Neutrophil (primary cell): ENCODE measurements around the gene ZSCAN20.

Experiments used
- H3K27ac ChIP-seq: fragments of 200-600 bp; sonication (generic); 2 replicates; pipeline ENCODE4 v1.5.1; 2016; ENCODE audit warnings: mild to moderate bottlenecking, moderate library complexity
- H3K27me3 ChIP-seq: fragments of 200-600 bp; sonication (generic); 2 replicates; pipeline ENCODE4 v1.6.0; 2016; ENCODE audit warnings: mild to moderate bottlenecking
- H3K36me3 ChIP-seq: fragments of 200-600 bp; sonication (generic); 2 replicates; pipeline ENCODE4 v1.5.1; 2017
- H3K4me1 ChIP-seq, 2 experiments: fragments of 200-600 bp in 1 of 2; sonication (generic) in 1 of 2; 1 replicate in 1 of 2; 2 replicates in 1 of 2; pipeline versions ENCODE4 v1.5.1 to v1.6.1; 2013 to 2016; ENCODE audit warnings: low read depth in 1 of 2, low read length in 1 of 2, mild to moderate bottlenecking in 1 of 2, moderate library complexity in 1 of 2; ENCODE audit not compliant: control insufficient read depth in 1 of 2, insufficient read depth in 1 of 2
- H3K4me3 ChIP-seq, 2 experiments: fragments of 200-600 bp in 1 of 2; sonication (generic) in 1 of 2; 1 replicate in 1 of 2; 2 replicates in 1 of 2; pipeline ENCODE4 v1.5.1; 2013 to 2016; ENCODE audit warnings: low read depth in 1 of 2, low read length in 1 of 2, mild to moderate bottlenecking in 1 of 2, moderate library complexity in 1 of 2
- H3K9me3 ChIP-seq: fragments of 200-600 bp; sonication (generic); 2 replicates; pipeline ENCODE4 v1.5.1; 2016
- CTCF ChIP-seq: fragments of 200-600 bp; sonication (generic); IDR thresholded peaks from 2 replicates; pipeline ENCODE4 v1.5.1; 2016; ENCODE audit warnings: antibody characterized with exemption

Gene ZSCAN20

GRCh38 chr1:33466159-33466558, 6.3 kb upstream of the ZSCAN20 start:
- H3K27me3 ChIP-seq, result no peaks in the 10 kb centered on the region
- H3K36me3 ChIP-seq, result no peaks in the 10 kb centered on the region
- no peaks in the 10 kb centered on the region for H3K4me1 ChIP-seq
- TF ChIP-seq CTCF, result no peak
- no peaks in the 10 kb centered on the region for H3K9me3 ChIP-seq
- no peak overlapping the region for H3K4me3 ChIP-seq
- H3K27ac ChIP-seq, result no peak overlapping the region

- Histone ChIP-seq H3K27ac (no peak overlapping the region), H3K4me3 (no peak overlapping the region), H3K27me3 (no peaks in the 10 kb centered on the region), H3K4me1 (peaks cover 8 to 12% of the 10 kb centered on the region in 2 experiments), H3K36me3 (no peaks in the 10 kb centered on the region), H3K9me3 (no peaks in the 10 kb centered on the region)
- TF ChIP-seq CTCF, result no peak
Observed at GRCh38 chr1:33468011-33468410, 4.4 kb upstream of the ZSCAN20 start.

- Histone ChIP-seq H3K27me3 (no peaks in the 10 kb centered on the region), H3K36me3 (no peaks in the 10 kb centered on the region), H3K4me3 (no peak overlapping the region), H3K27ac (no peak overlapping the region), H3K4me1 (peaks cover 8 to 12% of the 10 kb centered on the region in 2 experiments), H3K9me3 (no peaks in the 10 kb centered on the region)
- no peak for TF ChIP-seq CTCF
Observed at GRCh38 chr1:33468531-33468930, 3.9 kb upstream of the ZSCAN20 start.

GRCh38 chr1:33468967-33469366, 3.5 kb upstream of the ZSCAN20 start:
- Histone ChIP-seq H3K36me3 (no peaks in the 10 kb centered on the region), H3K27me3 (no peaks in the 10 kb centered on the region), H3K4me3 (no peak overlapping the region), H3K4me1 (peaks cover 8 to 12% of the 10 kb centered on the region in 2 experiments), H3K27ac (no peak overlapping the region), H3K9me3 (no peaks in the 10 kb centered on the region)
- TF ChIP-seq CTCF, result no peak

GRCh38 chr1:33469691-33470090, 2.8 kb upstream of the ZSCAN20 start:
- Histone ChIP-seq H3K9me3 (no peaks in the 10 kb centered on the region), H3K27me3 (no peaks in the 10 kb centered on the region), H3K4me1 (peaks cover 8 to 12% of the 10 kb centered on the region in 2 experiments), H3K36me3 (no peaks in the 10 kb centered on the region), H3K4me3 (no peak overlapping the region), H3K27ac (no peak overlapping the region)
- TF ChIP-seq CTCF, result no peak

- no peaks in the 10 kb centered on the region for H3K9me3 ChIP-seq
- no peak for TF ChIP-seq CTCF
Observed at GRCh38 chr1:33470495-33471012, 1.9 kb upstream of the ZSCAN20 start.

More at GRCh38 chr1:33470495-33471012, 1.9 kb upstream of the ZSCAN20 start:
- H3K36me3 ChIP-seq, result no peaks in the 10 kb centered on the region
- no peak overlapping the region for H3K27ac ChIP-seq
- H3K4me3 ChIP-seq, result no peak overlapping the region
- peaks cover 8 to 12% of the 10 kb centered on the region in 2 experiments for H3K4me1 ChIP-seq
- H3K27me3 ChIP-seq, result no peaks in the 10 kb centered on the region
